Measurements from ENCODE around the gene PRPF40A. TPM values are rescaled to one million over a fixed set of nuclear protein-coding genes. Genes with fewer than 3 reads are reported as not detected.

PRPF40A gene
- total RNA-seq, 2 donors from 2014 or later = 190 to 222 TPM

DNA sequence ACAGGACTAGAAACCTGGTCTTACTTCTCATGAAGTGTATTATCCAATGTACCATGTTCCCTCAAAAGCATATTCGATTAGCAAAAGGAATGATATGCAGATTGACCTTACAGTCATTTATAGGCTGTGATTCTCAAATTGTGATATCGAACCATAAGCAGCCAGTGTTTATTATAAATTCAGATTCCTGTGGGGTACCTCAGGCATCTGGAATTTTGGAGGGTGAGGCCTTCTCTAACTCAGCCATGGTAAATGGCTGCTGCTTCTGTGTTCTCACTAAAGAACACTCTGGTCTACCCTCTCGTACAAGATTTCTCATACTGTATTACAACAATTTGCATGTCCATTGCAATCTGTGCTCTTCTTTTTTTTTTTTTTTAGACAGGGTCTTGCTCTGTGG lies 84.5 kb downstream of the PRPF40A start:
- WGBS, 2 experiments (ENCODE audit: insufficient coverage in 1 of 2, insufficient read length in 1 of 2) = 89 to 96% methylated on average over 3 of the region's 3 CpGs
- H3K4me1 Mint-ChIP-seq = no peaks in the 10 kb centered on the region
- peaks cover 51% of the 10 kb centered on the region for H3K36me3 Mint-ChIP-seq (ENCODE audit: low read depth)
- Histone ChIP-seq H3K9ac (ENCODE audit: extremely low read depth, low read length, poor library complexity, severe bottlenecking) (no peak overlapping the region), H3K4me1 (ENCODE audit: control insufficient read depth, insufficient read depth, low read length) (no peaks in the 10 kb centered on the region), H3K9me3 (ENCODE audit: control insufficient read depth, low read length) (no peaks in the 10 kb centered on the region), H3K4me3 (ENCODE audit: low read length) (no peak overlapping the region), H3K27ac (ENCODE audit: low read depth, low read length) (no peak overlapping the region), H3K27me3 (ENCODE audit: control insufficient read depth, insufficient read depth, low read length, poor library complexity, severe bottlenecking) (no peaks in the 10 kb centered on the region), H3K36me3 (ENCODE audit: control insufficient read depth, insufficient read depth, low read length) (peaks cover 72% of the 10 kb centered on the region)
- H3K9me3 Mint-ChIP-seq = no peaks in the 10 kb centered on the region
- H3K27me3 Mint-ChIP-seq (ENCODE audit: insufficient read depth) = no peaks in the 10 kb centered on the region
- H3K27ac Mint-ChIP-seq = no peak overlapping the region
- no peak for DNase-seq
- TF ChIP-seq, protein P1, sequence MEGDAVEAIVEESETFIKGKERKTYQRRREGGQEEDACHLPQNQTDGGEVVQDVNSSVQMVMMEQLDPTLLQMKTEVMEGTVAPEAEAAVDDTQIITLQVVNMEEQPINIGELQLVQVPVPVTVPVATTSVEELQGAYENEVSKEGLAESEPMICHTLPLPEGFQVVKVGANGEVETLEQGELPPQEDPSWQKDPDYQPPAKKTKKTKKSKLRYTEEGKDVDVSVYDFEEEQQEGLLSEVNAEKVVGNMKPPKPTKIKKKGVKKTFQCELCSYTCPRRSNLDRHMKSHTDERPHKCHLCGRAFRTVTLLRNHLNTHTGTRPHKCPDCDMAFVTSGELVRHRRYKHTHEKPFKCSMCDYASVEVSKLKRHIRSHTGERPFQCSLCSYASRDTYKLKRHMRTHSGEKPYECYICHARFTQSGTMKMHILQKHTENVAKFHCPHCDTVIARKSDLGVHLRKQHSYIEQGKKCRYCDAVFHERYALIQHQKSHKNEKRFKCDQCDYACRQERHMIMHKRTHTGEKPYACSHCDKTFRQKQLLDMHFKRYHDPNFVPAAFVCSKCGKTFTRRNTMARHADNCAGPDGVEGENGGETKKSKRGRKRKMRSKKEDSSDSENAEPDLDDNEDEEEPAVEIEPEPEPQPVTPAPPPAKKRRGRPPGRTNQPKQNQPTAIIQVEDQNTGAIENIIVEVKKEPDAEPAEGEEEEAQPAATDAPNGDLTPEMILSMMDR (conservative IDR thresholded peaks at IDR 0.05) = no peak
- no peak overlapping the region for H3K4me3 Mint-ChIP-seq

DNA sequence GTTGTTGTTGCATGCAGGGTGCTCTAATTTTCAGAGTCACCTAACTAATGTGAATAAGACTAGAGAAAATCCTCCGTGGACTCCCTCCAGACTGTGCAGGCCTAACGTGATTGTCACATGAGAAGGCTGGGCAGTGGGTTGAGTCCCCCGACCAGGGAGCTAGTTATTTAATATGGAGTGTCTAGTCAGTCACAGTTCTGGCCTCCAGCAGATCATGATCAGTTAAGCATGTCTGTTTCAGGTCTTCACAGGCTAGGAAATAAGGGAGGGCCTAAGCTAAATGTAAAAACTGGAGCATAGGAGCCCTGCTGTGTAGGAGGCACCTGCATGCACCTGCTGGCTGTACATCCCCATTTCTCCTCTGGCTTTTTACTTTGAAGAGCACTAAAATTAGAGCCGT lies 86.8 kb downstream of the PRPF40A start:
- Histone ChIP-seq H3K27me3 (ENCODE audit: control insufficient read depth, insufficient read depth, low read length, poor library complexity, severe bottlenecking) (no peaks in the 10 kb centered on the region), H3K9me3 (ENCODE audit: control insufficient read depth, low read length) (no peaks in the 10 kb centered on the region), H3K9ac (ENCODE audit: extremely low read depth, low read length, poor library complexity, severe bottlenecking) (no peak overlapping the region), H3K4me3 (ENCODE audit: low read length) (no peak overlapping the region), H3K4me1 (ENCODE audit: control insufficient read depth, insufficient read depth, low read length) (no peaks in the 10 kb centered on the region), H3K36me3 (ENCODE audit: control insufficient read depth, insufficient read depth, low read length) (peaks cover 71% of the 10 kb centered on the region), H3K27ac (ENCODE audit: low read depth, low read length) (no peak overlapping the region)
- Mint-ChIP-seq H3K4me1 (no peaks in the 10 kb centered on the region), H3K9me3 (no peaks in the 10 kb centered on the region), H3K4me3 (no peak overlapping the region), H3K27ac (no peak overlapping the region), H3K27me3 (ENCODE audit: insufficient read depth) (no peaks in the 10 kb centered on the region), H3K36me3 (ENCODE audit: low read depth) (peaks cover 44% of the 10 kb centered on the region)
- no peak for DNase-seq
- TF ChIP-seq, protein P1 (conservative IDR thresholded peaks at IDR 0.05) = no peak
- 94% methylated on average over 3 to 4 of the region's 4 CpGs for WGBS, 2 experiments (ENCODE audit: insufficient coverage in 1 of 2, insufficient read length in 1 of 2)

DNA sequence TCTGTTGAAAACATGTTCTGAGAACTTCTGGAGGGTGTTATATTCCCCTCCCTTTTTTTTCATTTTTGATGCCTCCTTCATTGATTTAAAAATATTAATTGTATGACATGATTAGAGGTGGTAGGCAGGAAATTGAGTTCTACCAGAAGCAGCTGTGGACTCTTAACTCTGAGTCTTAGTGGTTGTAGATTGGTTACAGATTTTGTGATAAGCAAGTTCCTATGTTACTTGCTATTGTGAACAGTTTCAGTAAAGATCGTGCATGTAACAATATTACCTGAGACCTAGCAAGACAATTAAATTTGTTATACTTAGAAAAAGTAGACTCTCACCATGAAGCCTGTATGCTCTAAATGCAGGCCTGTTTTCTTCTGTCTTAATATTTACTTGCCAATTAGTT lies 88.1 kb downstream of the PRPF40A start:
- Histone ChIP-seq H3K9me3 (ENCODE audit: control insufficient read depth, low read length) (no peaks in the 10 kb centered on the region), H3K27ac (ENCODE audit: low read depth, low read length) (no peak overlapping the region), H3K36me3 (ENCODE audit: control insufficient read depth, insufficient read depth, low read length) (peaks cover 76% of the 10 kb centered on the region), H3K4me3 (ENCODE audit: low read length) (no peak overlapping the region), H3K4me1 (ENCODE audit: control insufficient read depth, insufficient read depth, low read length) (no peaks in the 10 kb centered on the region), H3K9ac (ENCODE audit: extremely low read depth, low read length, poor library complexity, severe bottlenecking) (no peak overlapping the region), H3K27me3 (ENCODE audit: control insufficient read depth, insufficient read depth, low read length, poor library complexity, severe bottlenecking) (no peaks in the 10 kb centered on the region)
- Mint-ChIP-seq H3K9me3 (no peaks in the 10 kb centered on the region), H3K27ac (no peak overlapping the region), H3K4me1 (no peaks in the 10 kb centered on the region), H3K4me3 (no peak overlapping the region), H3K27me3 (ENCODE audit: insufficient read depth) (no peaks in the 10 kb centered on the region), H3K36me3 (ENCODE audit: low read depth) (peaks cover 40% of the 10 kb centered on the region)
- WGBS, 2 experiments (ENCODE audit: insufficient coverage in 1 of 2, insufficient read length in 1 of 2) = 87 to 100% methylated on average over 1 of the region's 1 CpG
- TF ChIP-seq, protein P1 (conservative IDR thresholded peaks at IDR 0.05) = no peak
- no peak for DNase-seq

All from endodermal cell (in vitro differentiated cells).